KMS-11 (cell line): ENCODE data around the gene NFATC1.

Experiments
- H2AFZ ChIP-seq: fragments of 200-600 bp; sonication (generic); 2 replicates; pipeline ENCODE4 v1.6.1; 2016; ENCODE audit warnings: antibody characterized with exemption, mixed run types, low read depth
- H3K27ac ChIP-seq: fragments of 200-600 bp; sonication (generic); 2 replicates; pipeline ENCODE4 v1.6.1; 2016; ENCODE audit warnings: mild to moderate bottlenecking, mixed run types
- H3K27me3 ChIP-seq: fragments of 200-600 bp; sonication (generic); 2 replicates; pipeline ENCODE4 v1.6.1; 2017; ENCODE audit warnings: mild to moderate bottlenecking, low read depth, mixed run types, moderate library complexity; ENCODE audit not compliant: insufficient read depth
- H3K36me3 ChIP-seq: fragments of 200-600 bp; sonication (generic); 2 replicates; pipeline ENCODE4 v1.6.1; 2017; ENCODE audit warnings: mild to moderate bottlenecking, mixed run types; ENCODE audit not compliant: insufficient read depth
- H3K4me1 ChIP-seq: fragments of 200-600 bp; sonication (generic); 2 replicates; pipeline ENCODE4 v1.6.1; 2016; ENCODE audit warnings: mild to moderate bottlenecking, low read depth, mixed run types; ENCODE audit not compliant: poor library complexity, severe bottlenecking
- H3K4me2 ChIP-seq: fragments of 200-600 bp; sonication (generic); 2 replicates; pipeline ENCODE4 v1.7.0; 2016; ENCODE audit warnings: mild to moderate bottlenecking, mixed run types
- H3K4me3 ChIP-seq: fragments of 200-600 bp; sonication (generic); IDR thresholded peaks from 2 replicates; pipeline ENCODE4 v1.6.1; 2017; ENCODE audit warnings: low read depth, low read length, mixed read lengths; ENCODE audit not compliant: insufficient read depth
- H3K79me2 ChIP-seq: fragments of 200-600 bp; sonication (generic); 2 replicates; pipeline ENCODE4 v1.6.1; 2016; ENCODE audit warnings: low read depth, mixed run types; ENCODE audit not compliant: insufficient read depth
- H3K9ac ChIP-seq: fragments of 200-600 bp; sonication (generic); 2 replicates; pipeline ENCODE4 v1.6.1; 2016; ENCODE audit warnings: mild to moderate bottlenecking, mixed run types
- H4K20me1 ChIP-seq: fragments of 200-600 bp; sonication (generic); 2 replicates; pipeline ENCODE4 v1.6.1; 2016; ENCODE audit warnings: mild to moderate bottlenecking, mixed run types; ENCODE audit not compliant: insufficient read depth
- CTCF ChIP-seq: fragments of 200-600 bp; sonication (generic); conservative IDR thresholded peaks from 2 replicates; pipeline ENCODE4 v1.6.1; 2017; ENCODE audit warnings: low read depth, mild to moderate bottlenecking, antibody characterized with exemption, low read length, moderate library complexity, mixed read lengths

NFATC1 gene

GRCh38 chr18:79532313-79533007 lies 136.7 kb downstream of the NFATC1 start:
- no peaks in the 10 kb centered on the region for H3K36me3 ChIP-seq
- H3K79me2 ChIP-seq = no peaks in the 10 kb centered on the region
- no peaks in the 10 kb centered on the region for H3K27me3 ChIP-seq
- TF ChIP-seq CTCF = no peak
- H3K9ac ChIP-seq = no peak overlapping the region
- H3K27ac ChIP-seq = no peak overlapping the region
- no peak overlapping the region for H2AFZ ChIP-seq
- H3K4me2 ChIP-seq = no peak overlapping the region
- no peak overlapping the region for H3K4me3 ChIP-seq
- H3K4me1 ChIP-seq = no peaks in the 10 kb centered on the region
- H4K20me1 ChIP-seq = no peaks in the 10 kb centered on the region

GRCh38 chr18:79533146-79533545 lies 137.4 kb downstream of the NFATC1 start:
- Histone ChIP-seq H3K4me1 (no peaks in the 10 kb centered on the region), H3K36me3 (no peaks in the 10 kb centered on the region), H3K27me3 (no peaks in the 10 kb centered on the region), H4K20me1 (no peaks in the 10 kb centered on the region), H3K27ac (no peak overlapping the region), H3K4me2 (no peak overlapping the region), H3K79me2 (no peaks in the 10 kb centered on the region), H2AFZ (no peak overlapping the region), H3K9ac (no peak overlapping the region), H3K4me3 (no peak overlapping the region)
- no peak for TF ChIP-seq CTCF

- TF ChIP-seq CTCF = no peak
- no peak overlapping the region for H3K4me2 ChIP-seq
- H2AFZ ChIP-seq = no peak overlapping the region
- no peak overlapping the region for H3K9ac ChIP-seq
- H3K4me3 ChIP-seq = no peak overlapping the region
- H3K27ac ChIP-seq = no peak overlapping the region
- H3K27me3 ChIP-seq = no peaks in the 10 kb centered on the region
- no peaks in the 10 kb centered on the region for H3K4me1 ChIP-seq
- no peaks in the 10 kb centered on the region for H3K36me3 ChIP-seq
- H3K79me2 ChIP-seq = no peaks in the 10 kb centered on the region
- H4K20me1 ChIP-seq = no peaks in the 10 kb centered on the region
Observed at GRCh38 chr18:79533591-79533990, 137.9 kb downstream of the NFATC1 start.

- H4K20me1 ChIP-seq = no peaks in the 10 kb centered on the region
- no peak overlapping the region for H2AFZ ChIP-seq
- no peak for TF ChIP-seq CTCF
- no peaks in the 10 kb centered on the region for H3K27me3 ChIP-seq
- no peak overlapping the region for H3K4me2 ChIP-seq
- H3K4me1 ChIP-seq = no peaks in the 10 kb centered on the region
- no peaks in the 10 kb centered on the region for H3K79me2 ChIP-seq
- H3K9ac ChIP-seq = no peak overlapping the region
- no peaks in the 10 kb centered on the region for H3K36me3 ChIP-seq
- H3K27ac ChIP-seq = no peak overlapping the region
- H3K4me3 ChIP-seq = no peak overlapping the region
Observed at GRCh38 chr18:79534356-79534755, 138.6 kb downstream of the NFATC1 start.
